ENCODE measurements around the gene SLC19A1. TPM values are rescaled to one million over a fixed set of nuclear protein-coding genes. Genes with fewer than 3 reads are reported as not detected.
A peak's percentile ranks its signal among the peaks of the same experiment; 100 is the strongest.

The SLC19A1 gene
- total and polyA plus RNA-seq, 10 donors = 7.5 to 52.8 (median 32.4) TPM

DNA sequence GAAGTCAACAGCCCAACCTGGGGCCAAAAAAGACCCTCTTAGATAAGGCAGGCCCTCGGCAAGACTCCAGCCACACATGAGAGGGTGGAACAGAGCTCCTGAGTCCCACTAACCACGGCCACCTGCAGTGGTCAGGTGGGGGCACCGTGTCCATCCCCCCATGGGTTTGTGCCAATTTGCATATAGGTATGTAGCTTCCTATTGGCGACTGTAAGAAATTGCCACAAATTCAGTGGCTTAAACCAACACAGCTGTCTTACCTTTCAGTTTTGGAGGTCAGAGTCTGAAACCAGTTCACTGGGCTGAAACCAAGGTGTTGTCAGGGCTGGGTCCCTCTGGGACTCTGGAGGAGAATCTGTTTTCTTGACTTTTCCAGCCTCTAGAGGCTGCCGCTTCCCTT, 77.9 kb downstream of the SLC19A1 start:
- Histone ChIP-seq H3K27ac (no peak overlapping the region), H3K4me1 (peaks cover 0 to 22% (median 5%) of the 10 kb centered on the region in 6 donors), H3K27me3 (replicated peaks in 1 of 7) (peaks cover 0 to 23% (median 0%) of the 10 kb centered on the region in 7 donors), H3K9me3 (peaks cover 0 to 25% (median 19%) of the 10 kb centered on the region in 8 donors), H3K36me3 (peaks cover 0 to 11% (median 0%) of the 10 kb centered on the region in 6 donors), H3K4me3 (no peak overlapping the region)
- peak; percentile 33 for DNase-seq
- TF ChIP-seq CTCF (IDR thresholded peaks at IDR 0.05 in 8 of 11, conservative IDR thresholded peaks at IDR 0.05 in 3 of 11) (no peak), POLR2AphosphoS5 (IDR thresholded peaks at IDR 0.05) (no peak), POLR2A (IDR thresholded peaks at IDR 0.05) (no peak)
- 83 to 92% (median 88%) methylated on average over 5 of the region's 5 CpGs for WGBS, 5 donors
- intact Hi-C loops (cut with DNase I; ENCODE audit: low total_unique reads) = no loop called here

GRCh38 chr21:45463871-45464270, 78.4 kb downstream of the SLC19A1 start:
- TF ChIP-seq POLR2AphosphoS5 (IDR thresholded peaks at IDR 0.05) (no peak), POLR2A (IDR thresholded peaks at IDR 0.05) (no peak), CTCF (IDR thresholded peaks at IDR 0.05 in 8 of 11, conservative IDR thresholded peaks at IDR 0.05 in 3 of 11) (no peak)
- DNase-seq = no peak
- H3K4me1 ChIP-seq = peaks cover 0 to 22% (median 5%) of the 10 kb centered on the region in 6 donors
- 84 to 92% (median 89%) methylated on average over 2 to 7 of the region's 7 CpGs for WGBS, 5 donors
- no peak overlapping the region for H3K27ac ChIP-seq
- peaks cover 0 to 28% (median 0%) of the 10 kb centered on the region in 7 donors for H3K27me3 ChIP-seq (replicated peaks in 1 of 7)
- no peak overlapping the region for H3K4me3 ChIP-seq
- peaks cover 0 to 25% (median 19%) of the 10 kb centered on the region in 8 donors for H3K9me3 ChIP-seq
- H3K36me3 ChIP-seq = peaks cover 0 to 7% (median 0%) of the 10 kb centered on the region in 6 donors
- intact Hi-C loops (cut with DNase I; ENCODE audit: low total_unique reads) = no loop called here

- intact Hi-C loops (cut with DNase I; ENCODE audit: low total_unique reads) = no loop called here
- no peak for DNase-seq
- H3K4me1 ChIP-seq = peaks cover 0 to 14% (median 3%) of the 10 kb centered on the region in 6 donors
- H3K27me3 ChIP-seq (replicated peaks in 1 of 7) = peaks cover 0 to 37% (median 0%) of the 10 kb centered on the region in 7 donors
- no peak for TF ChIP-seq POLR2AphosphoS5 (IDR thresholded peaks at IDR 0.05)
- TF ChIP-seq CTCF (IDR thresholded peaks at IDR 0.05 in 8 of 11, conservative IDR thresholded peaks at IDR 0.05 in 3 of 11) = no peak
- no peak for TF ChIP-seq POLR2A (IDR thresholded peaks at IDR 0.05)
- peaks cover 0 to 25% (median 19%) of the 10 kb centered on the region in 8 donors for H3K9me3 ChIP-seq
- H3K36me3 ChIP-seq = no peaks in the 10 kb centered on the region
- H3K4me3 ChIP-seq = no peak overlapping the region
- no peak overlapping the region for H3K27ac ChIP-seq
Observed at GRCh38 chr21:45461806-45462341, 80.4 kb downstream of the SLC19A1 start.

DNA sequence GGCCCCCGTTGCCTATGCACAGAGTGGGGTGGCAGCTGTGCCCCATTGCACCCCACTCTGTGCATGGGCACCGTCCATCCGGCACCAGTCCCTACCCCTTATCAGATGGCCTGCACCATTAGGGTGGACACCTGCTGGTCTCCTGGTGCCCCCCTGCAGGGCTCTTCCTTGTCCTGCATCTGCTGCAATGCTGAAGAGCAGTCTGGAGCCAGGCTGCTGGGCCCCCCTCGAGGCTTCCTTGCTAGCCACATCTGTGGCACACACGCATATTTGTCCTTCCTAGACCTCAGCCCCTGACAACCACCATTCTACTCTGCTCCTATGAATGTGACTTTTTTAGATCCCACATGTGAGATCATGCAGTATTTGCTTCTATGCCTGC, 80.9 kb downstream of the SLC19A1 start:
- H3K4me3 ChIP-seq = no peak overlapping the region
- H3K9me3 ChIP-seq = peaks cover 0 to 25% (median 19%) of the 10 kb centered on the region in 8 donors
- H3K27ac ChIP-seq = no peak overlapping the region
- H3K27me3 ChIP-seq (replicated peaks in 1 of 7) = peaks cover 0 to 42% (median 0%) of the 10 kb centered on the region in 7 donors
- H3K36me3 ChIP-seq = no peaks in the 10 kb centered on the region
- 90 to 94% (median 92%) methylated on average over 5 of the region's 5 CpGs for WGBS, 5 donors
- peak; percentile 49 for DNase-seq
- intact Hi-C loops (cut with DNase I; ENCODE audit: low total_unique reads) = no loop called here
- TF ChIP-seq POLR2AphosphoS5 (IDR thresholded peaks at IDR 0.05) (no peak), CTCF (IDR thresholded peaks at IDR 0.05 in 8 of 11, conservative IDR thresholded peaks at IDR 0.05 in 3 of 11) (no peak), POLR2A (IDR thresholded peaks at IDR 0.05) (no peak)
- H3K4me1 ChIP-seq = peaks cover 0 to 9% (median 1%) of the 10 kb centered on the region in 6 donors
